ENCODE results near the gene PARD3B. TPM values are rescaled to one million over a fixed set of nuclear protein-coding genes. Genes with fewer than 3 reads are reported as not detected.

PARD3B gene
- total and polyA plus RNA-seq, 2 of the 4 experiments (the other 2 are of a cell fraction), result 3.3 to 15.6 TPM

- dilution Hi-C loops (cut with HindIII; ENCODE audit: low sequenced_read_pairs, unreplicated experiment), result no loop called here
- DNase-seq, result no peak
Observed at GRCh38 chr2:204686406-204686805, 141.1 kb downstream of the PARD3B start.

More at GRCh38 chr2:204686406-204686805, 141.1 kb downstream of the PARD3B start:
- no peak overlapping the region for H2BK120ac ChIP-seq (ENCODE audit: low read depth, low read length)
- no peaks in the 10 kb centered on the region for H3K27me3 ChIP-seq (ENCODE audit: control insufficient read depth, insufficient read depth, low read length)
- CTCF ChIA-PET, result no interaction called here
- H3K4me1 ChIP-seq (ENCODE audit: control insufficient read depth, insufficient read depth, low read length), result 0 out of 2 replicates have a peak, but pooled peaks cover 1% of the 10 kb centered on the region
- H2BK15ac ChIP-seq (ENCODE audit: low read depth, low read length), result no peak overlapping the region
- no CpG with 5 or more reads among the region's 3 CpGs for WGBS, 2 experiments (ENCODE audit: extremely low coverage in 2 of 2, insufficient read length in 1 of 2)
- H3K18ac ChIP-seq (ENCODE audit: low read depth, low read length), result no peak overlapping the region
- TF ChIP-seq MAZ (IDR thresholded peaks at IDR 0.05; ENCODE audit: borderline replicate concordance, low read depth, low read length) (no peak), BHLHE40 (IDR thresholded peaks at IDR 0.05; ENCODE audit: low read depth, low read length) (no peak), CHD1 (IDR thresholded peaks at IDR 0.05; ENCODE audit: low read depth, low read length) (no peak), RFX5 (IDR thresholded peaks at IDR 0.05; ENCODE audit: low read depth, low read length) (no peak), SMC3 (IDR thresholded peaks at IDR 0.05; ENCODE audit: low read depth, low read length) (no peak)
- no peaks in the 10 kb centered on the region for H3K9me1 ChIP-seq (ENCODE audit: insufficient read depth, low read length)
- intact Hi-C loops (cut with micrococcal nuclease) (no loop called here), in situ Hi-C loops (cut with MboI; ENCODE audit: low sequenced_read_pairs) (no loop called here)
- H3K23ac ChIP-seq (ENCODE audit: low read depth, low read length), result no peak overlapping the region
- no peaks in the 10 kb centered on the region; the same call in 1 of the 2 replicates for H4K20me1 ChIP-seq (ENCODE audit: insufficient read depth, low read length)
- no peak overlapping the region for H3K14ac ChIP-seq (replicated peaks; ENCODE audit: low read depth, low read length)
- H2AFZ ChIP-seq (replicated peaks; ENCODE audit: low read length, poor library complexity), result no peak overlapping the region
- H3K9ac ChIP-seq (ENCODE audit: low read depth, low read length), result no peak overlapping the region
- BruUV-seq (replicated peaks), result no TSS peak
- no peaks in the 10 kb centered on the region; the same call in 1 of the 2 replicates for H3K36me3 ChIP-seq (ENCODE audit: control insufficient read depth, insufficient read depth, low read length)
- H2AK9ac ChIP-seq (replicated peaks; ENCODE audit: low read depth, low read length, poor library complexity), result no peak overlapping the region
- H4K5ac ChIP-seq (ENCODE audit: low read depth, low read length), result no peak overlapping the region
- H2BK20ac ChIP-seq (ENCODE audit: low read depth, low read length), result no peak overlapping the region
- no peak overlapping the region for H3K27ac ChIP-seq (ENCODE audit: insufficient read depth, low read length)
- H3K4me2 ChIP-seq (ENCODE audit: low read depth, low read length), result no peak overlapping the region
- H3K4ac ChIP-seq (ENCODE audit: low read depth, low read length), result no peak overlapping the region
- H2BK5ac ChIP-seq (ENCODE audit: low read depth, low read length, poor library complexity, severe bottlenecking), result no peak overlapping the region
- H2AK5ac ChIP-seq (ENCODE audit: low read depth, low read length), result no peak overlapping the region
- no peaks in the 10 kb centered on the region for H3K9me3 ChIP-seq (ENCODE audit: control insufficient read depth, insufficient read depth, low read length)
- H3K4me3 ChIP-seq (ENCODE audit: insufficient read depth, low read depth, low read length), result no peak overlapping the region
- H3K79me1 ChIP-seq (ENCODE audit: low read depth in 1 of 2, low read length in 2 of 2), result peaks cover 17 to 23% of the 10 kb centered on the region in 2 experiments
- H4K91ac ChIP-seq (ENCODE audit: insufficient read depth, low read depth, low read length), result no peak overlapping the region
- H4K8ac ChIP-seq (ENCODE audit: low read depth in 2 of 2, low read length in 2 of 2), result no peak overlapping the region
- no peak overlapping the region for H3K56ac ChIP-seq (ENCODE audit: extremely low read depth, insufficient read depth, low read length)
- POLR2A ChIA-PET (ENCODE audit: unreplicated experiment), result no interaction called here
- ATAC-seq (ENCODE audit: low read depth), result no peak
